NOMO-1 treated with DMSO at 0.1 percent for 48 hours (cell line): ENCODE data around the gene KLK1.

ENCODE experiments used
- DNase-seq: peaks from one replicate; lab custom pipeline; 2025; ENCODE audit not compliant: unreplicated experiment; lab: John Stamatoyannopoulos, UW

Gene KLK1

DNA sequence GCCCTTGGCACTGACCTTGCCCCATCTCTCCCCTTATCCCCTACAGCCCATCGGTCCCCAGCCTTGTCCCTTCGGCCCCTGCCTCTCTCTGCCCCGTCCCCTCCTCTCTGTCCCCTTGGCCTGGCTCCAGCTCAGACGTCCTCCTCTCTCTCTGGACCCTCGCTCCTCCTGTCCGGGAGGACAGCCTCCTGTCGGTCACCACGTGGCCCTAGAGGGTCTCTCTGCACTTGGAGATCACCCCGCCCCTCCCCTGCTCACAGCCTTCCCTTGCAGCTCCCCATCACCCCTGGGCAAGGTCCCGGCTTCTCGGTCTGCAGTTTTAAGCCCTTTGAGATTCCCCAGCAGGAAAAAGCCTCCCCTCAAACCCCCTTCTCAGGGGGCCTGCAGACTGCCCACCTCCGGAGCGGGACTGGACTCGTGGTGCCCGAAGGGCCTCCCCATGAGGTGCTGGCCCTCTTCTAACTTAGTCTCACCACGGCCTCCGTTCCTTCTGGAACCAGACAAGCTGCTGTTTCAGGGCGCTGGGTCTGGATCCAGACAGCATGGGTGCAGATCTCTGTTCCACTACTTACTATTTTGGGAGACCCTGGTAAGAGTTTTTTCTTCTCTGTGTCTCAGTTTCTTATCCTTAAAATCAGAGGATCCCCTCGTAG, 13.1 kb upstream of the KLK1 start:
- no peak for DNase-seq

DNA sequence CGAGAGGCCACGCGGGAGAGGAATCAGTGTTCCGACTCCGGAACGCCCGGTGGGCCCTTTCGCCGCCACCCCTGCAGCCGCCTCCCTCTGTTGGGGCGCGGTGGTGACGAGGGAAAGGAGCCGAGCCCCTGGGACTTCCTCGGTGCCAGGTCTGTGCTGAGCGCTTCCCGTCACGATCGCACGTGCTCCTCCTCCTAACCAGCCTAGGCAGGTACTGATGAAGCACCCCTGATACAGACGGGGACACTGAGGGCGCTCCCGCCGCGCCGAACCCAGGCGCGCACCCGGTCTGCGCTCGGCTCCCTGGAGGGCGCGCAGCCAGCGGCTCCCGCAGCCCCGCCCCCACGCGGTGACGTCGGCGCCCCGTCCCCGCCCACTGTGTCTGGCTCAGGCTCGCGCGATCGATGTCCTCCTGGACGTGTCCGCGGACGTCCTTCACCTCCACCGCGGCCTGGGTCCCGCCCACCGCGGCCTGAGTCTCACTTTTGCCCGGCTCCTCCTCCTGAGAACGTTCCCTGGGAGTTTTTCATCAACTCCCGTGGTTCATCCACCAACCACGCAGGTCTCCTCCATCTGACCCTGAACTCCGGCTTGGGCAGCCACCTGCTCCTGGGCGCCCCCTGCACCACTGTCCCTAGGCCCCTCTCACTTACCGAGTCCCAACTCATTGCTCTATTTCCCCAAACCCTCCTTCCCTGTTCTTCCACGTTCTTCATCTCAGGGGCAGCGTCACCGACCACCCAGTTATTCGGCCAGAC, 12.4 kb upstream of the KLK1 start:
- peak; percentile 59 for DNase-seq

DNA sequence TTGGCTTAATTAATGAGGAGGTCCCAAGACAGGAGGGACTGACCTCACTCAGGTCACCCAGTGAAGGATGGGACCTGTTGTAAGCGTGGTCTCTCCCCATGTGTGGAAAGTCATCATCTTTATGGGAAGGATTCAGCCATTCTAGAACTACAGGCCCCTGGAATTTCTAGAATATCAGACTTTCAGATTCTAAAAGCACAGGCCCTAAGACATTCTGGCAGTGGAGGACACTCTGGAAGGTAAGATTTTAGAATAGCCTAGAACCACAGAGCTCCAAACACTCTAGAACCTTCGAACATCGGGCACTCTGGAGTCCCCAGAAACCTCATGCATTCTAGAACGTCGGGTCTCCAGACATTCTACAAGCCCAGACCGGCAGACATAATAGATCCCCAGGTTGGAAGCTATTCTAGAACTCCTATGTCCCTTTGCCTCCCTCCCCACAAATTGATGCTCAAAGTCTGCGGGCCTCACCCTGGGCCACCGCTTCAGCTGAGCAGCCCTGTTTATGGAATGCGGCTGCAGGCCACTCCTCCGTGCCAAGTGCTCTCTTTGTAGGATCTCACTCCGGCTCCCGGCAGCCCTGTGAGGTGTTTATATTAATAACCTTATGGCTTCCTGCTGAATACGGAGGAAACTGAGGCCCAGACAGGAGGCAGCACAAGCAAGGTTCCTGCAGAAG, 11.7 kb upstream of the KLK1 start:
- no peak for DNase-seq

DNA sequence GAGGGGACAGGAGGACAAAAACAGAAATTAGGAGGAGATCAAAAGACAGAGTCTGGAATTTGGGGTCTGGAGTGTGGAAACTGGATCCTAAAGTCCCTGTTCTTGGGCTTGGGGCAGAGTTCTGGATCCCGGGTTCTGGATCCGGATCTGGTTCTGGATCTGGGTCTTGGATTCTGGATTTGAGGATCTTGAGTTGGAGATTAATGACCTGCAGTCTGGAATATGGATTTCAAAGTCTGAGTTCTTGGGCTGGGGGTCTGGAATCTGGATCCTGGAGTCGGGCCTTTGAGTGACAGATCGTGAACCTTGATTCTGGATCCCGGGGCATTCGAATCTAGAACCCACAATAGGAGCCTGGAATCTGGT, 10.2 kb upstream of the KLK1 start:
- no peak for DNase-seq

DNA sequence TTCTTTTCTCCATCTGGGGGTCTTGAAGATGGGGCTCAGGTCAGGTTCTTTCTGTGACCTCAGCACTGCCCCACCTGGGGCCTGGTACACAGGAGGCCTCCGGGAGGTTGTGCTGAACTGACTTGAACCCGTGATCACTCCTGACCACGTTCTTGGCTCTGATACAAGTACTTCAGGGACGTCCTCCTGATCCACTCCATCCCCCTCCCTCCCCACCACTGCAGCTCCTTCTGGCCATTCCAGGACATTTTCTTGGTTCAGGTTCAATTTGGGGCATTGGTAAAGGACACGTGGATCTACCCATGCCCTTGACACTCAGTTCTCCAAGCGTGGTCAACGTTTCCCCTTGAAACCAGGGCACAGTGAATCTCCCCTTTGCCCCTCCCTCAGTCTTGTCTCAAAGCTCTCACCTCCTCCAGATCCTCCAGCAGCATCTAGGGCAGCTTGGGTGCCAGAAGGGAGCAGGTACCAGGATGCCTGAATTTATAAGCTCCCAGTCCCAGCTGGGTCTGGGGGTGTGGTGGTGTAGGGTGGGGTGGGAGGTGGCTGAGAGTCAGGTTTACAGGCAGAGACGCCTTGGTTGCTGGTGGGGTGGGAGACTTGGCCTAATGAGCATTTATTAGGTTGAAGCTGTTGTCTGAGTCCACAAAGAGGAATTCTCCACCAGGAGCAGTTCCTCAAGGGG, 9.7 kb upstream of the KLK1 start, which contains the start of gene KLK15:
KLK15 (minus strand) TSS at position 458 of the 685 bp plus-strand sequence. CDS start 2,082 bp downstream, outside the sequence.
- no peak for DNase-seq

DNA sequence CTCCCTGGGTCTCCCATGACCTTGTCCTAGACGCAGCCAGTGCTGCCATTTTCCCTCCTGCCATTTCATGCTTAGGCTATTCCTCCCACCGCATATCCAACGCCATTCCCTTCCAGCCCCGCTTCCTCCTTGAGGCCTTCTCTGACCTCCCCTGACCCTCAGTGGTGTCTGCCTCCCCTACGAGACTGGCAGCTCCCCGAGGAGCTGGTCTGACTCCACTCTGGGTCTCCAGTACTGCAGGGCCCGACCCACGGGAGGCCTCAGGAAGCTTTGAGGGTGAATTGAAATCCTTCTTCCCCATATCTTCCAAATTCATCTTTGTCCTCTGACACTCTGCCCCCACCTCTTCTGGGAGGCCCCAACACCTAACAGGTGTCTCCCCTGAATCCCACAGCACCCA, 9.1 kb upstream of the KLK1 start:
- no peak for DNase-seq

DNA sequence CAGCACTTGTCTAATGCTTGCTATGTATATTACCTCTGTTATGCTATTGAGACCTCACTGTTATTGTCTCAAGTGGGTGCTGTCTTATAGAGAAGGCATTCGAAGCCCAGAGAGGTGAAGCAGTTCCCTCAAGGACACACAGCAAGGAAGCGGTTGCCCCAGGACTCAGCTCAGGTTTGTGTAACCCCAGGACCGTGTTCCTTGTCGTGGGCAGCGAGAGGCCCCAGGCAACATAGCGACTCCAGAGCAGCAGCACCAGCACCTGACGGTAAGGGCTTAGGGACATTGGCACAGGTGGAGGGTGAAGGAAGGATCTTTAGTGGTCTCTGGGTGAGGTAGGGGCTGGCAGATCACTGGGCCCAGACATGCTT, 7.4 kb upstream of the KLK1 start:
- no peak for DNase-seq

DNA sequence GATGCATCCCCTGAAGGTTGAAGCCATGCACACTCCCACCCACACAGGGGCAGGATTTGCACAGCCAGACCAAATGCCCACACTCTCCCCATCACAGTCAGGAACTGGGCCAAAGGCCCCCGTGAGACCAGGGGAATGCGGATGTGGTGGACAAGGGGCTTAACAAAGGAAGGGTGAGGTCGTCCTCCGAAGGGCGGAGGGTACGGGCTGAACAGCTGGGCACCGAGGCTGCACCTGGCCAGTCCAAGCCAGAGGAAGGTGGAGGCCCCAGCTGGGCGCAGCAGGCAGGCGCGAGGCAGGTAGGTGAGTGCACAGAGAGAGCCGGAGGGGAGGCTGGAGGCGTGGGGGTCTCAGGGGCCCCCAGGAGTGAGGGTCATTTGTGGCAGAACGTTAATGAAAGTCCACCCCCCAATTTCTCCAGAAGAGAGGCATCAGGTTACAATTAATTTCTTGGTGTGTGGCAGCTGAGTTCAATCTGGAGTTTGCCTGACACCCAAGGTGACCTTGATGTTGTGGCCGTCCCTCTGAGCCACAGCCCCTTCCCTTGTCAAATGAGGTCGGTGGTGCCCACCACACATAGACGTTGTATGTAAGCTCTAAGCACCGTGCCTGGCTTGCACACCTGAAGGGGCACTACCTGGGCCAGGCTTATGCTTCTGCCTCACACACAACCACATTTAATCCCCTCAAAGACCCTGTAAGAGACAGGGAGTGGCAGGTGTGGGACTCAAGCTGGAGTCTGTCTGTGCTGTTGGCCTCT, 6.9 kb upstream of the KLK1 start:
- DNase-seq: no peak

DNA sequence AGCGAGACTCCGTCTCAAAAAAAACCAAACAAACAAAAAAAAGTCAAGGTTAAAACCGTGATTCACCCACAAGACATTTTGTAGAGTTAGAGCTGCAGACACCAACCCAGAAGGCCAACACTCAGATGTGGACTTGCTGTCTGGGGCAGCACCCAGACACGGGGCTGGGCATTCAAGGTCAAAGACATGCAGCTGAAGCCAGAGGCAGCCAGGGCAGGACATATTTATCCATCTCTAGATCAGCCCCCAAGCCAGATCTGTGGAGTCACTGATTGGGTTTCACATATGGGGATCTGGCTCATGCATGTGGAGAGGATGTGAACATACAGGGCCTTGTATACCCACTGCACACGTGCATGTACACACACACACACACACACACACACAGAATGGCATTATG, 6.2 kb upstream of the KLK1 start:
- DNase-seq: no peak

DNA sequence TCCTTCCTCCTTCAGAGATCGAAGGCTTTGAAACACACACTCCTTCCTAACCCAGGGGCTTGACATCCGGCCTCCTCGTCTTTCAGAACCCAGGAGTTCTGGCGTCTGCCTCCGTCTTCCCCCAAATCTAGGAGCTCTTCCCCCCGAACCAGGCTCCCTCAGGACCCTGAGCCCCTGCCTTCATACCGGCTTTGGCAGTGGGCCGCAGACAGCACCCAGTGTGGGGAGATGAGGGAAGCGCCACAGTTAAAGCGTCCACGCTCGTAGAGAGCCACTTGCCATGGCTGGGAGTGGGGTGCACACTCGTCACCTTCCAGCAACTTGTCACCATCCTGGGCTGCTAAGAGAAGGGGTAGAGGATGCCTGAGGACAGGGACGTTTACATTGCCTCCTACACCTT, 3.9 kb upstream of the KLK1 start:
- DNase-seq: no peak

DNA sequence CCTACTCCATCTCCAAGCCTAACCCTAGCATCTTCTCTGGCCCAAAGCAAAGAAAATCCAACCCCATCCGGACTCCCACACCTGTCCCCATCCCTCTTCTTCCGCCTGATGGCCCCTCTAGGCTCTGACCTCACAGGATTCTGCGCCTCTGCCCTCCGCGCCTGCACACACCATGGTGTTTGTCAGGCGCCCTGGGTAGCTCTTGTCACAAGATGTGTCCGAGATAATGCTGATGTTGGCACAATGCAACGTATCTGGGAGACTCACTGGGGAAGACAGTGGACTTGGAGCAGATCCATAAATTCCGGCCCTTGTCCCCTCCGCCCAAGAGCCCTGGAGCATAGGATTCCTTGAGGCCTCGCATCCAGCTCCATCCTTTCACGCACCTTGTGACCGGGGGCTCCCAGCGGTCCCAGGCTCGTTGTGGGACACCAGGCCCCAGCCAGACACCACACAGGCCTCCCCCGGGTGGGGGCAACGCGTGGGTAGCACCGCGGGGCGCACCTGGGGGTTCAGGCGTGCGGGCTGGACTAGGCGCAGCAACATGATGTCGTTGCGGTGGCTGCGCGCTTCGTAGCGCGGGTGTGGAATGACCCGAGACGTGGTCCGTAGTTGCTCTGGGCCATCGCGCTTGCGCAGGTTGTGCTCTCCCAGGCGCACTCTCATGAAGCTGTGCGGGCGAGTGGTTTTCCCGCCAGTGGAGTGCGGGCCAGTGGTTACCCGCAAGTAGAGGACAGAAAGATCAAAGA, 3.1 kb upstream of the KLK1 start:
- DNase-seq: no peak

DNA sequence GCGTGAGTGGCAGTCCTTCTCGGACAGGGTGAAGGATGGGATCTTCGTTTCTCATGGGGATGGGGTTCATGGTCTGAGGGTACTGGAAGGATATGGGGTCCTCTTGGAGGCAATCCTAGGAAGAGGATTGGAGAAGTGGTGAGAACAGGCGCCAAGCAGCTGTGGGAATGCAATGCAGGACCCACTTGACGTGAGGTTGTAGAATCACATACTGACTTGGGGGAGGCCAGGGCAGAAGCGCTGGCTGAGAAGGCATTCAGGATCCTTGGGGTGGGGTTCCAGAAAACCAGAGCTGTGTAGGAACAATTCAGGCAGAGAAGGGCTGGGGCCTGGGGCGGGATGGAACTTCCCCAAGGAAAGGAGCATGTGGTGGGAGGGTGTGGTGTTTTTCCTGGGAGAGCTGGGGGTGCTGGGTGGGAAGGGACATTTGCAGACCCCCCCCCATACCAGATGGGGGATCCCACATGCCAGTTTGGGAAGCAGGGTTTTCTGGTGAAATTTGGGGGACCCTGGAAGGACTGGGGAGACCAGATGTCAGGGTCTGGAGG, 852 bp downstream of the KLK1 start:
- no peak for DNase-seq

DNA sequence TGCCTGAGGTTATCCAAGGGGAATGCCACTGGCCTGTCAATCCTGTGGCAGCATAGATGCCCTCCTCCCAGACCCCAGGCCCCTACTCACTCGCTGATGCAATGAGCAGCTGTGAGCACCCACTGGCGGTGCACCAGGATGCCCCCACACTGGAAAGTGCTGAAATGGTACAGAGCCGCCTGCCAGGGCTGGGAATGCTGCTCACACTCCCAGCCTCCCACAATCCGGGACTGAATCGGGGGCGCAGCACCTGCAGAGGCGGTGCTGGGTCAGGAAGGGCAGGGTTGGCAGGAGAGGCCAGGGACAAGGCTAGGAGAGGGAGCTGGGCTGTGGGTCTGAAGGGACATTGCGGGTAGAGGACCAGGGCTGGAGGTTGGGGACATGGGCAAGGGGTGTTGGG, 2.0 kb downstream of the KLK1 start:
- no peak for DNase-seq

DNA sequence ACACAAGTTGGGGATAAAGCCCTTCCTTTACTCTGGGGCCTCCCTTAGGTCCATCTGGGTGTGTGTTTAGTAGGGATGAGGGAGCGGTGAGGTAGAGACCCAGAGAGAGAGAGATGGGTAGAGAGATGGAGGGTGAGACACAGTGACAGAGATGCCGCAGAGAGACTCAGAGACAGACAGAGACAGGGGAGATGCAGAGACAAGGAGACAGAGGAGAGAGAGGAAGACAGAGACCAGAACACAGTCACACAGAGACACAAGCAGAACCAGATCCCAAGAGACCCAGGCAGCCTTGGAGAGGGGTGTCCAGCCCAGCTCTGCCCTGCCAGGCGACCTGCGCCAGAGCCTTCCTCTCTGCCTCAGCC, 2.4 kb downstream of the KLK1 start:
- no peak for DNase-seq

DNA sequence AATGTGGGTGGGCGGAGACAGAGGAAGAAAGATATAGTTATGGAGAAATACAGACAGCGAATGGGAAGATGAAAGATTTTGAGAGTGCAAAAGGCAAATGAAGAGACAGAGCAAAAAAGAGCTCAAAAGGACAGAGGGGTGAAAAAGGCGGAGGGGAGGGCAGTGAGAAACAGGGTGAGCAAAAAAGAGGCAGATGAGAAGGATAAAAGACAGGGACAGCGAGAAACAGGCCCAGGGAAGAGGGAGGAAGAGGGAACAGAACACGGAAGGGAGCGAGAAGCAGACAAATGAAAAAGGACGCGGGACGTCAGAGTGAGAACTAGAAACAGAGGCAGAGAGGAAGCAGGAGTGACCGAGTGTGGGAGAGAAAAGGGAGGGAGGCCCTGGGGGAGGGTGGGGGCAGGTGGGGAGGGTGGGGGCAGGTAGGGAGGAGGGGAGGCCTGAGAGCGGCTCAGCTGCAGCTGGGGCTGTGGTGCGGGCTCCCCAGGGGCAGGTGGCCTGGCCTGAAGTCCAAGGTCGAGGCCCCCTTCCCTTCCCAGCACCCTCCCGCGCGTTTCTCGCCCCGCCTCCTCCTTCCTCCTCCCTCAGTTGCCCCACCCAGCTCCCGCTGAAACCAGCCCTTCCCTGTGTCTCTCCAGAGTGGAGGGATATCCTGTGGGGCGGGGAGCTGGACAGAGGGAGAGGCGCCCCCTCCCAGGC, 2.9 kb downstream of the KLK1 start:
- peak; percentile 29 for DNase-seq

DNA sequence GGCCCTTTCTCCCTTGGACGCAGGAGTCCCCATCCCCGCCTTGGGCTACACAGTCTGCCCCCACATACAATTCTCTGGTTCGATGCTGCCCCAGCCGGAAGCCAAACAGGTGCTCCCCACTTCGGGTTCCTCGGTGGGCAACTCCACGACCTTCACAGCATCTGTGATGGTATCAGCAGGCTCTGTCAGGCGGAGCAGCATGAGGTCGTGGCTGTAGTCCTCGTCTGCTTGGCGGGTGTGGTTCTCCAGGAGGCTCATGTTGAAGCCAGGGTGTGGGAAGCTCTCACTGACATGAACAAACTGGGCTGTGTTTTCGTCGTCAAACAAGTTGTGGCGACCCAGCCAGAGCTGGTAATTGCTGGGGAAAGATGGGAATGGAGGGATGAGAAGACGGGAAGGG, 3.5 kb downstream of the KLK1 start:
- no peak for DNase-seq

DNA sequence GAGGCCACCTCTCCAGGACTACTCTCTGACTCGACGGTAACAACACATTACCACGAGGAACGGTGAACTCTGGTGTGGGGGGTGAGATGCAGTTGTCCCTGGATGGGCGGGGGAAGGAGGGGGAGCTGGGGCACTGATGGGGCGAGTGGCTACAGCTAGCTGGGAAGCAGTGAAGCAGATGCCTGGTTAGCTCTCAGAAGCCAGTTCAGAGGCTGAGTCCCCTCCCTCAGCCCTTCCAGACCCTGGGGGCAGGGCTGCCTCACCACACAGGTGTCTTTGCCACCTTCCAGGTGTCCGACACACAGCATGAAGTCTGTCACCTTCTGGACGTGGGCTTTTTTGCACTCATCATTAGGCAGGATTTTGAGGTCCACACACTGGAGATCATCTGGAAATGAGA, 4.0 kb downstream of the KLK1 start:
- no peak for DNase-seq

DNA sequence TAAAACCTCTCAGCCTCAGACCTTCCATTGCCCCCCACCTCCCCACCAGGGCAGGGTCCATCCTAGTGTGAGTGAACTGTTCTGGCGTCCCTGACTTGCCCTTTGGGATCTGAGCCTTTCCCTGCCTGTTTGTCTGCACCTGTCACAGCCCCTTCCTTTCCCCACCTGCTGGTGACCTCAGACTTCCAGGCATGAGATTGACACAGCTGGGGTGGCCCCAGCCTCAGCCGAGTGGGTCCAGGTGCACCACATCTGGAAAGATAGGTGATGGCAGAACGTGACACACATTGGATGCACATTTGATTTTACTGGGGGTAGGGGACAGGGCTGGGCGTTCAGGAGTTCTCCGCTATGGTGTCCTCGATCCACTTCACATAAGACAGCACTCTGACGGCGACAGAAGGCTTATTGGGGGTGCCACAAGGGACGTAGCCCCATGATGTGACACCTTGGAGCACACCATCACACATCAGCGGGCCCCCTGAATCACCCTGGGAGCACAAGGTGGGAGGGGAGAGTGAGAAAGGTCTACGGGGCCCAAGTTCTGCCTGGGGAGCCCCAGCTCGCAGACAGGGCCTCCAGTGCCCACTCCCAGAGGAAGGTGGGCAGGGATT, 4.6 kb downstream of the KLK1 start:
- no peak for DNase-seq
